Right atrium auricular region (tissue), 2 donors: ENCODE results near the gene COL17A1. TPM values are rescaled to one million over a fixed set of nuclear protein-coding genes. Genes with fewer than 3 reads are reported as not detected.

ENCODE experiments used
- DNase-seq: peaks from one replicate; pipeline ENCODE4 v3.0.0-alpha.2; 2019; ENCODE audit warnings: low spot score
- H3K27ac ChIP-seq, 2 donors: fragments of 200-600 bp; sonication (generic); 1 replicate in 1 of 2; 2 replicates in 1 of 2; pipeline ENCODE4 v1.5.1; 2016 to 2019
- H3K27me3 ChIP-seq, 2 donors: fragments of 200-600 bp; sonication (generic); one replicate each; pipeline versions ENCODE4 v1.5.1 to v1.6.0; 2017 to 2019
- H3K36me3 ChIP-seq: fragments of 200-600 bp; sonication (generic); one replicate; pipeline ENCODE4 v1.5.1; 2016
- H3K4me1 ChIP-seq, 2 donors: fragments of 200-600 bp; sonication (generic); one replicate each; pipeline versions ENCODE4 v1.5.1 to v1.6.0; 2017 to 2019
- H3K4me3 ChIP-seq, 2 donors: fragments of 200-600 bp; sonication (generic); 1 replicate in 1 of 2; 2 replicates in 1 of 2; pipeline ENCODE4 v1.5.1; 2017 to 2019; ENCODE audit warnings: mild to moderate bottlenecking in 1 of 2, moderate library complexity in 1 of 2
- H3K9me3 ChIP-seq, 2 donors: fragments of 200-600 bp; sonication (generic); one replicate each; pipeline ENCODE4 v1.5.1; 2019
- CTCF ChIP-seq, 2 donors: fragments of 200-600 bp; sonication (generic); IDR thresholded peaks; one replicate each; pipeline ENCODE4 v1.5.1; 2019; ENCODE audit warnings: antibody characterized with exemption in 2 of 2
- total RNA-seq, 2 donors: library from RNA; depleted of rRNA; stranded (reverse); fragments of >200 nt; gene quantifications; one replicate each; pipeline ENCODE4 v1.1.0, GENCODE V29; 2016

The COL17A1 gene
- total RNA-seq, 2 donors from 2014 or later = 0.26 to 6.2 TPM

- peaks cover 63% of the 10 kb centered on the region for H3K36me3 ChIP-seq
- DNase-seq = no peak
- no peak for TF ChIP-seq CTCF (IDR thresholded peaks at IDR 0.05)
Measured at GRCh38 chr10:104005172-104005863, 80.4 kb downstream of the COL17A1 start.

DNA sequence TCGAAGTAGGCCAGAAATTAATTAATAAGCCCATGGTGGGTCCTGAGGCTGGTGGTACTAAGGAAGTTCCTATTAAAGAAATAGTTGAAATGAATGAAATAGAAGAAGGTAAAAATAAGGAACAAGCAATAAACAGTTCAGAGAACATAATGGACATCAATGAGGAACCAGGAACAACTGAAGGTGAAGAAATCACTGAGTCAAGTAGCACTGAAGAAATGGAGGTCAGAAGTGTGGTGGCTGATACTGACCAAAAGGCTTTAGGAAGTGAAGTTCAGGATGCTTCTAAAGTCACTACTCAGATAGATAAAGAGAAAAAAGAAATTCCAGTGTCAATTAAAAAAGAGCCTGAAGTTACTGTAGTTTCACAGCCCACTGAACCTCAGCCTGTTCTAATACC, 82.8 kb downstream of the COL17A1 start:
- Histone ChIP-seq H3K36me3 (peaks cover 61% of the 10 kb centered on the region), H3K4me3 (no peak overlapping the region), H3K27ac (no peak overlapping the region), H3K27me3 (no peaks in the 10 kb centered on the region), H3K4me1 (no peaks in the 10 kb centered on the region), H3K9me3 (no peaks in the 10 kb centered on the region)
- TF ChIP-seq CTCF (IDR thresholded peaks at IDR 0.05) = no peak
- no peak for DNase-seq

More at GRCh38 chr10:104005172-104005863, 80.4 kb downstream of the COL17A1 start:
- H3K4me1 ChIP-seq = no peaks in the 10 kb centered on the region
- no peak overlapping the region for H3K27ac ChIP-seq
- no peaks in the 10 kb centered on the region for H3K9me3 ChIP-seq
- no peak overlapping the region for H3K4me3 ChIP-seq
- no peaks in the 10 kb centered on the region for H3K27me3 ChIP-seq

DNA sequence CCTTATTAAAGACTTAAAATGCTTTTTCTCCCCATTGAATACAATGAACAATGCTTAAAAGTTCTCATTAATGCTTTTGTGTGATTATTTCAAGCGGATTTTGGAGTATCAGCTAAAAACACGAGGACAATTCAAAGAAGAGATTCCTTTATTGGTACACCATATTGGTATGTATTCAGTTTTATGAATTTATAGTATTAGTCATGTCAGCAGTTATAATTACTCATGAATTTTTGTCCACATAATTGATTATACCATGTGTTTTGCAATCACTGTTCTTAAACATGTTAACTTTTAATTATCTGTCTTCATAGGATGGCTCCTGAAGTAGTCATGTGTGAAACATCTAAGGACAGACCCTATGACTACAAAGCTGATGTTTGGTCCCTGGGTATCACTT, 86.9 kb downstream of the COL17A1 start:
- H3K4me3 ChIP-seq = no peak overlapping the region
- peaks cover 52% of the 10 kb centered on the region for H3K36me3 ChIP-seq
- H3K9me3 ChIP-seq = no peaks in the 10 kb centered on the region
- DNase-seq = no peak
- no peak for TF ChIP-seq CTCF (IDR thresholded peaks at IDR 0.05)
- H3K27me3 ChIP-seq = no peaks in the 10 kb centered on the region
- H3K4me1 ChIP-seq = no peaks in the 10 kb centered on the region
- H3K27ac ChIP-seq = no peak overlapping the region

DNA sequence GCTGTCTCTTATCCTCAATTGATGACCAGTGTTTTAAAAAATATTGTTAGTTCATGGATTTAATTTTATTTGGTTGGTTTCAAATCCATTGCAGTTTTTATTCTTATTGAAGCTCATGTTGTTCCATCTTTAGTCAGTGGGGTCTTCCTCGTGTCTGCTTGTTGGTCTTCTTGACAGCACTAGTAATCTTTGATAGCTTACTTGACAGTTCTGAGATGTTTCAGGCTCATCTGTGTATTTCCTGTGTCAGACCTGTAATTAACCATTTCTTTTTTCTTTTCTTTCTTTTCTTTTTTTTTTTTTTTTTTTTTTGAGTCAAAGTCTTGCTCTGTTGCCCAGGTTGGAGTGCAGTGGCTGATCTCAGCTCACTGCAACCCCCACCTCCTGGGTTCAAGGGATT, 90.5 kb downstream of the COL17A1 start:
- peaks cover 0 to 7% of the 10 kb centered on the region in 2 donors for H3K4me1 ChIP-seq
- H3K9me3 ChIP-seq = no peaks in the 10 kb centered on the region
- no peak for TF ChIP-seq CTCF (IDR thresholded peaks at IDR 0.05)
- H3K4me3 ChIP-seq = no peak overlapping the region
- no peak for DNase-seq
- no peak overlapping the region for H3K27ac ChIP-seq
- H3K36me3 ChIP-seq = peaks cover 24% of the 10 kb centered on the region
- no peaks in the 10 kb centered on the region for H3K27me3 ChIP-seq

GRCh38 chr10:103991393-103992128, 94.1 kb downstream of the COL17A1 start:
- TF ChIP-seq CTCF (IDR thresholded peaks at IDR 0.05) = no peak
- H3K27me3 ChIP-seq = no peaks in the 10 kb centered on the region
- peaks cover 4% of the 10 kb centered on the region for H3K36me3 ChIP-seq
- H3K4me1 ChIP-seq = peaks cover 0 to 15% of the 10 kb centered on the region in 2 donors
- H3K9me3 ChIP-seq = no peaks in the 10 kb centered on the region
- no peak overlapping the region for H3K27ac ChIP-seq
- no peak overlapping the region for H3K4me3 ChIP-seq
- DNase-seq = no peak
